Lower lobe of right lung (tissue), 2 donors: Measurements from ENCODE around the gene TRRAP. TPM values are rescaled to one million over a fixed set of nuclear protein-coding genes. Genes with fewer than 3 reads are reported as not detected.

ENCODE experiments used
- ATAC-seq, 2 donors: fragments of 200-7000 bp; cut with Tn5 transposase; one replicate each; pipeline ENCODE4 v1.9.1; 2020 to 2022; ENCODE audit warnings: mild to moderate bottlenecking in 2 of 2, moderate library complexity in 2 of 2
- DNase-seq: peaks from one replicate; pipeline ENCODE4 v3.0.0-alpha.2; 2020
- H3K27ac ChIP-seq: fragments of 200-600 bp; one replicate; pipeline ENCODE4 v1.8.0; 2022
- H3K27me3 ChIP-seq: fragments of 200-600 bp; one replicate; pipeline ENCODE4 v1.8.0; 2022; ENCODE audit warnings: low read depth
- H3K36me3 ChIP-seq: fragments of 200-600 bp; one replicate; pipeline ENCODE4 v1.8.0; 2022; ENCODE audit warnings: mild to moderate bottlenecking
- H3K4me1 ChIP-seq: fragments of 200-600 bp; one replicate; pipeline ENCODE4 v1.8.0; 2022
- H3K4me3 ChIP-seq: fragments of 200-600 bp; one replicate; pipeline ENCODE4 v1.8.0; 2022; ENCODE audit warnings: mild to moderate bottlenecking
- H3K9me3 ChIP-seq: fragments of 200-600 bp; one replicate; pipeline ENCODE4 v1.8.0; 2022
- CTCF ChIP-seq: fragments of 200-600 bp; IDR thresholded peaks from one replicate; pipeline ENCODE4 v1.8.0; 2022; ENCODE audit warnings: antibody characterized with exemption, mild to moderate bottlenecking
- intact Hi-C: fragments of 100-400 bp; cut with DNase I; formaldehyde crosslinking; loops from one replicate; pipeline ENCODE4 v1.11.0; 2022
- total RNA-seq: library from RNA; stranded (reverse); fragmentation: NEBNext Ultra II Directional; extraction: Animal tissue kit (Norgen Biotek cat#: 25700); gene quantifications from one replicate; pipeline ENCODE4 v1.2.1, GENCODE V29; 2021
- donor health status: DM: no; HTN: yes; CAD: no; lungs with severe emphysema.

The TRRAP gene
- total RNA-seq, 1 donor from 2014 or later, result 38.5 TPM

- no peak for DNase-seq
- intact Hi-C loops, result no loop called here
- peaks cover 73% of the 10 kb centered on the region for H3K36me3 ChIP-seq
- H3K27me3 ChIP-seq, result no peaks in the 10 kb centered on the region
- TF ChIP-seq CTCF, result no peak
- no peaks in the 10 kb centered on the region for H3K4me1 ChIP-seq
- peak in 1 of 2 donors; percentile 6 for ATAC-seq
- H3K27ac ChIP-seq, result no peak overlapping the region
- no peaks in the 10 kb centered on the region for H3K9me3 ChIP-seq
- no peak overlapping the region for H3K4me3 ChIP-seq
Observed at GRCh38 chr7:99013266-99014112, 135.2 kb downstream of the TRRAP start.

GRCh38 chr7:99014113-99014985 is 136.0 kb downstream of the TRRAP start:
- Histone ChIP-seq H3K4me1 (no peaks in the 10 kb centered on the region), H3K36me3 (peaks cover 65% of the 10 kb centered on the region), H3K4me3 (no peak overlapping the region), H3K27me3 (no peaks in the 10 kb centered on the region), H3K9me3 (no peaks in the 10 kb centered on the region), H3K27ac (no peak overlapping the region)
- intact Hi-C loops, result no loop called here
- no peak for DNase-seq
- peak in 1 of 2 donors; percentile 14 for ATAC-seq
- no peak for TF ChIP-seq CTCF

GRCh38 chr7:99016196-99016595 is 137.9 kb downstream of the TRRAP start:
- intact Hi-C loops, result no loop called here
- H3K4me1 ChIP-seq, result no peaks in the 10 kb centered on the region
- TF ChIP-seq CTCF, result no peak
- no peak overlapping the region for H3K4me3 ChIP-seq
- DNase-seq (no peak), ATAC-seq (no peak)
- peaks cover 57% of the 10 kb centered on the region for H3K36me3 ChIP-seq
- no peak overlapping the region for H3K27ac ChIP-seq
- no peaks in the 10 kb centered on the region for H3K27me3 ChIP-seq
- no peaks in the 10 kb centered on the region for H3K9me3 ChIP-seq

GRCh38 chr7:99019523-99020412 is 141.4 kb downstream of the TRRAP start:
- no peak overlapping the region for H3K4me3 ChIP-seq
- TF ChIP-seq CTCF, result no peak
- peaks cover 11% of the 10 kb centered on the region for H3K4me1 ChIP-seq
- no peaks in the 10 kb centered on the region for H3K9me3 ChIP-seq
- DNase-seq (no peak), ATAC-seq (peak; percentile 67 to 69)
- H3K27me3 ChIP-seq, result no peaks in the 10 kb centered on the region
- H3K27ac ChIP-seq, result no peak overlapping the region
- peaks cover 21% of the 10 kb centered on the region for H3K36me3 ChIP-seq
- intact Hi-C loops, result no loop called here

GRCh38 chr7:99020413-99020715 is 142.0 kb downstream of the TRRAP start:
- Histone ChIP-seq H3K9me3 (no peaks in the 10 kb centered on the region), H3K27me3 (no peaks in the 10 kb centered on the region), H3K27ac (no peak overlapping the region), H3K4me3 (no peak overlapping the region), H3K4me1 (peaks cover 11% of the 10 kb centered on the region), H3K36me3 (peaks cover 15% of the 10 kb centered on the region)
- peak; percentile 15 to 60 for ATAC-seq
- no peak for TF ChIP-seq CTCF
- no peak for DNase-seq
- intact Hi-C loops, result no loop called here
